NB4 (cell line): Measurements from ENCODE around the gene MMP2.

Source experiments
- CTCF ChIP-seq: IDR thresholded peaks from one replicate; pipeline ENCODE4 v1.5.1; 2012; ENCODE audit warnings: low read depth, low read length
- POLR2A ChIP-seq: IDR thresholded peaks from 2 replicates; pipeline ENCODE4 v1.6.1; 2011; ENCODE audit warnings: mild to moderate bottlenecking; ENCODE audit not compliant: insufficient read length; ENCODE audit errors: extremely low read depth

GRCh38 chr16:55505333-55506015 lies 26.5 kb downstream of the MMP2 start:
- TF ChIP-seq CTCF (no peak), POLR2A (no peak)
